HG03460 (cell line): Measurements from ENCODE around the gene ANKRD16.
"Not testable (repeated sequence)": the region's sequence is repeated elsewhere in the genome, so short reads cannot be mapped to it uniquely, and the experiment has no call there.

ENCODE experiments used
- ATAC-seq: cut with Tn5 transposase; IDR thresholded peaks from one replicate; pipeline ENCODE4 v1.9.1; 2021; ENCODE audit not compliant: unreplicated experiment

The ANKRD16 gene

DNA sequence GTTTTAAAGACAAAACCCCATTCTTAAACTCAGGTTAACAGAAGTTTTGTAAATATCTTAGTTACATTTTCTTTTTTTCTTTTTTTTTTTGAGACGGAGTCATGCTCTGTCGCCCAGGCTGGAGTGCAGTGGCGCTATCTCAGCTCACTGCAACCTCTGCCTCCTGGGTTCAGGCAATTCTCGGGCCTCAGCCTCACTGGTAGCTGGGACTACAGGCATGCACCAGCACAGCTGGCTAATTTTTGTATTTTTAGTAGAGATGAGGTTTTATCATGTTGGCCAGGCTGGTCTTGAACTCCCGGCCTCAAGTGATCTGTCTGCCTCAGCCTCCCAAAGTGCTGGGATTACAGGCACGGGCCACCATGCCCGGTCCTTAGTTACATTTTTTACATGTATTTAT is 12.7 kb downstream of the ANKRD16 start:
- ATAC-seq: not testable (repeated sequence)

DNA sequence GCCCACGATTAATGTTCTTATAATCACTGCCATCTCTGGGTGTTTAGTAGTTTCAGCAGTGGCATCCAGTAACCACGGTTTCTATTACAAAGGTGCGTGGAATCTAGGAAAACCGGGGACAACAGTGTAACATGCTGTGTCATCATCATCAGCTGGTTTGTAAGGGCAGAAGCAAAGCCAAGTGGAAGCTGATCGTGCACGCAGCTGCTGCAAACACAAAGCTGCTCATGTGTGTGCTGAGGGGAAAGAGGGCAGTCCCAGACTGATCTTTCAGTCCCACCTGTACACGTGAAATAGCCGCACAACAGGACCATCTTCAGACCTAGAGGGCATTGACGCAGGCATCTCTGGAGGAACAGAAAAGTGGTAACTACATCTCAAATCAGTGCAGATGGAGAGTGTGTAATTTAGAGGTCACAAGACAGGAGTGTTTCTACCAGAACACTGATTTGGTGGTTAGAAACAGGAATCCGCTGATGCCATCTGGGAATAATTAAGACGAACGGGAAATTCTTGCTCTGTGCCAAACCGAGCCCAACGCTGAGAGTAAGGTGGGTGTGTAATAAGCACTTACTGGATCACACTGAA is 13.4 kb downstream of the ANKRD16 start:
- no peak for ATAC-seq

DNA sequence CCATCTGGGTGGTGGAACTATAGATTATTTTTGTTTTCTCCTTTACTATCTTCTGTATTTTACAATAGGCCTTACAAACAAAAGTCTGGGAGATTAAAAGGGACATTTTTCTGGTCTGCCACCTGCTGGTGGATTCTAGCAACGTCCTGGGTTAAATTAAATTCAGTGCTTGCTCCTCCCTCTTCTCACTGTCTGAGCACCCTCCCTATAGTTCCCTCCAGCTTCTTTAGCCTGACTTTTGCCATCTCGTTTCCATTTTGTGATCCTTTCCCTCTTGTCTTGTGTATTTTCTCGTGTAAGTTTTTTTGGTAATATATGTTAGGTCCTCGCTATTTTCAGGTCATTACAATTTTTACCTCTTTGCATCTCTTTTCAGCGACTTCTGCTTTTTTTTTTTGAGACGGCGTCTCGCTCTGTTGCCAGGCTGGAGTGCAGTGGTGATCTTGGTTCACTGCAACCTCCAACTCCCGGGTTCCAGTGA is 16.1 kb downstream of the ANKRD16 start:
- peak; percentile 79 for ATAC-seq

- no peak for ATAC-seq
These were observed 18.1 kb downstream of the ANKRD16 start for GRCh38 chr10:5871596-5871995.

DNA sequence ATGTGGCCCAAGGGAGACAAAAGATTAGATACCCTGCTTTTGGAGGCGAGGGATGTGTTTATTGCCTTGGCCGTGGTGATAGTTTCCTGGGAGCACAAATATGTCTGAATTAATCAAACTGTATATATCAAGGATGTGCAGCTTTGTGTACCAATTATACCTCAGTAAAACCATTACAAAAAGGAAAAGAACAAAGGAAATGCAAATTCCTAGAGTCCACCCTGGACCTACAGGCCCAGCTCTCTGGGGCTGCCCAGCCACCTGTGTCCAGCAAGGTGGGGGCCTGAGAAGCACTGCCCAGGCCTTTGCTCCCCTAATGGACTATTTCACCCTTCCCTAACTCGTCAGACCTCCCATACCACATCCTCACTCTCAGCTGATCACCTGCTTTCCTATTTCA is 20.5 kb downstream of the ANKRD16 start:
- no peak for ATAC-seq

- ATAC-seq: not testable (repeated sequence)
These were observed 21.3 kb downstream of the ANKRD16 start for GRCh38 chr10:5868383-5868782.

DNA sequence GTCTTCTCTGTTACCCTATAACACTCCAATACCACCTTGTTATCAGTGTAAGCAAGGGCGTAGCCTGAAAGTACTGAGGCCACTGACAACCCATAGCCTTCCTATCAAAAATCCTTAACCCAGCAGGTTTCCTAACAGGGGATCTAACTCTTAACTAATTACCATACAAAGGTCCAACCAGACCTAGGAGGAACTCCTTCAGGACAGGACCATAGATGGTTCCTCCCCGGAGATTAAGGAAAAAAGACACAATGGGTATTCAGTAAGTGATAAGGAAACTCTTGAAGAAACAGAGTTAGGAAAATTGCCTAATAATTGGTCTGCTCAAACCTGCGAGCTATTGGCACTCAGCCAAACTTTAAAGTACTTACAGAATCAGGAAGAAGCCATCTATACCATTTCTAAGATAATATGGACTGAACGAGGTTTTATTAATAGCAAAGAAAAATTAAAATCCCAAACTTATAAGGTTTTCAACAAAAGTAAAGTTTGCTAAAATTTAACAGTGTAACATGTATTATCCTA is 22.5 kb downstream of the ANKRD16 start:
- ATAC-seq: not testable (repeated sequence)

DNA sequence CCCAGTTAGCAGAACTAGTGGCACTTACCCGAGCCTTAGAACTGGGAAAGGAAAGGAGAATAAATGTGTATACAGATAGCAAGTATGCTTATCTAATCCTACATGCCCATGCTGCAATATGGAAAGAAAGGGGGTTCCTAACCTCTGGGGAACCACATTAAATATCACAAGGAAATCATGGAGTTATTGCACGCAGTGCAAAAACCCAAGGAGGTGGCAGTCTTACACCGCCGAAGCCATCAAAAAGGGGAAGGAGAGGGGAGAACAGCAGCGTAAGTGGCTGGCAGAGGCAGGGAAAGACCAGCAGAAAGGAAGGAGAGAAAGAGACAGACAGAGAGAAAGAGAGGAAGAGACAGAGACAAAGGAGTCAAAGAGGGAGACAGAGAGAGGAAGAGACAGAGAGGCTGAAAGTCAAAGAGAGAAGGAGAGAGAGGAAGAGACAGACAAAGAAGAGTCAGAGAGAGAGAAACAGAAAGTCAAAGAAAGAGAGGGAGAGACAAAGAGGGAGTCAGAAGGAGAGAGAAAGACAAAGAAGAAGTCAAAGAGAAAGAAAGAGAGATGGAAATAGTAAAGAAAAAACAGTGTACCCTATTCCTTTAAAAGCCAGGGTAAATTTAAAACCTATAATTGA is 23.1 kb downstream of the ANKRD16 start:
- not testable (repeated sequence) for ATAC-seq

- ATAC-seq: not testable (repeated sequence)
These were observed 26.6 kb downstream of the ANKRD16 start for GRCh38 chr10:5862981-5863685.

DNA sequence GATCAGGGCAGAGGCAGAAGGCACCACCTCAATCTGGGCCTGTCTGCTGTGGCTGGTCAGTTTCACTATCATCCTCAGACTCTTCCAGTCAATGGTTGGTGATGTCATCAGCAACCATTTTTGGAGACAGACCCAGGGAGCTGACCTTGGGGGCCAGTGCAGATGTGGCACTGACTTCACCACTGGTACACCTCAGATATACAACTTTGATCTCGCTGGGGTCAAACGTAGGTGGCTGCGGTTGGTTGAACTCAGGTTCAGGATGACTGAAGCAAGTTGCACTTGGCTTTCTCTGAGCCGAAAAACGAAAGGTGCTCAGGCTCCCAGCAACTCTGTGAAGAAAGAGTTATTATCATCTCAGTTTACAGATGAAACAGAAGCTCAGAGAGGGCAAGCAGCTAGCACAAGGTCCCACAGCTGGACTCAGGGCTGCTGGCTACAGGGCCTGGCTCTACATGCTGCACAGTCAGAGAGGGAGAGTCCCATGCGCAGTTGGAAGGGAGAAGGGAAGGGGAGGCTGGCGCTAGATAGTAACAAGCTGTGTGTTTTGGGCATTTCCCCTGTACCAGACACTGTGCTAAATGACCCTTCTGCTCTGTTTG is 27.2 kb downstream of the ANKRD16 start:
- peak; percentile 94 for ATAC-seq

- ATAC-seq: no peak
These were observed 29.6 kb downstream of the ANKRD16 start for GRCh38 chr10:5860066-5860465.

DNA sequence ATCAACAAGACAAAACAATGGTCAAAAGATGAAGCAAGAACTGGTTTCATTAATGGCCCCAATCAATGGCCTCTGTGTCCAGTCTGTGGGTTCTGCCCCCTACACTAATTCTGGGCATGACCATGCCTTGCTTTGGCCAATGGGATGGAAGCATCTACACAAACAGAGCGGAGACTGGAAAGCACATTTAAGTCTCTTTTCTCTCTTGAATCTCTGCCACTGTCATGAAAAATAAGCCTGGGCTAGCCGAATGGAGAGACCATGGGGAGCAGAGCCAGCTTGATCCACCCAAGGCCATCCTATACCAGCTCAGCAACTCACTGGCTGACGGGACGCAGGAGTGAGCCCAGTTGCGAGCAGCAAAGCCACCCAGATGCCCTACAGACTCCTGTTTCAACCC is 30.9 kb downstream of the ANKRD16 start:
- no peak for ATAC-seq

DNA sequence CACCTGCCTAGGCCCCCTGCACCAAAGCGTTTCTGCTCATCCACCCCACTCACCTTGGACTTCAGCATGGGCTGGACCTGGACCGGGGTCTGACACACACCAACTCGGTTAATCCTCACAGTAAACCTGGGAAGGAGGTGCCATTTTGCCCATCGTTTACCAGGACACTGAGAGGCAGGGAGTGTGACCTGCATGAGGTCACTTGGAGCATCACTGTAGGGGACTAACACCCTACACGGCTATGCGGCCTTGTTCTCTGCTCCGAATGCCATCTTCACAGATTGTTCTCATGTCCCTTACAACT is 33.0 kb downstream of the ANKRD16 start:
- ATAC-seq: no peak

GRCh38 chr10:5855979-5856700 is 33.6 kb downstream of the ANKRD16 start:
- ATAC-seq: no peak

DNA sequence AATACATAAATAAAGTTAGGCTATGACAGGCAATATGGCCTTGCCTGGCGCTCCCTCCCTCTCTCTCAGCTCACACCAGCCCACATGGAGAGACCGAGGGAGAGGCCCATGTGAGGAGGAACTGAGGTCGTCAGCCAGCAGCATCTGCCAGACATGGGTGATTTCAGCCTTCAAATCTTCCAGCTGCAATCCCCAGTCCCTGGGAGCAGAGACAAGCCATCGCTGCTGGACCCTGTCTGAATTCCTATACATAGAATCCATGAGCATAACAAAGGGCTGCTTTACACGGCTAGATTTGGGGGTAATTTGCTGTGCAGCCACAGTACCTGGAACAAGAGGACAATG is 35.6 kb downstream of the ANKRD16 start:
- ATAC-seq: no peak

DNA sequence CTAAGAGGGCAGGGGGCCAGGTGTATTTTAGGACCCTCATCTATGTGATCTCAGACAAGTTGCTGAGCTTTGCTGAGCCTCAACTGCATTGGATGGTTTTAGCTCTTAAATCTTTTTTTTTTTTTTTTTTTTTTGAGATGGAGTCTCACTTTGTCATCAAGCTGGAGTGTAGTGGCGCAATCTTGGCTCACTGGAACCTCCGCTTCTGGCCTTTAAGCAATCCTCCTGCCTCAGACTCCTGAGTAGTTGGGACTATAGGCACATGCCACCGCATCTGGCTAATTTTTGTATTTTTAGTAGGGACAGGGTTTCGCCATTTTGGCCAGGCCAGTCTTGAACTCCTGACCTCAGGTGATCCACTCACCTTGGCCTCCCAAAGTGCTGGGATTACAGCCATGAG is 43.0 kb downstream of the ANKRD16 start:
- not testable (repeated sequence) for ATAC-seq

DNA sequence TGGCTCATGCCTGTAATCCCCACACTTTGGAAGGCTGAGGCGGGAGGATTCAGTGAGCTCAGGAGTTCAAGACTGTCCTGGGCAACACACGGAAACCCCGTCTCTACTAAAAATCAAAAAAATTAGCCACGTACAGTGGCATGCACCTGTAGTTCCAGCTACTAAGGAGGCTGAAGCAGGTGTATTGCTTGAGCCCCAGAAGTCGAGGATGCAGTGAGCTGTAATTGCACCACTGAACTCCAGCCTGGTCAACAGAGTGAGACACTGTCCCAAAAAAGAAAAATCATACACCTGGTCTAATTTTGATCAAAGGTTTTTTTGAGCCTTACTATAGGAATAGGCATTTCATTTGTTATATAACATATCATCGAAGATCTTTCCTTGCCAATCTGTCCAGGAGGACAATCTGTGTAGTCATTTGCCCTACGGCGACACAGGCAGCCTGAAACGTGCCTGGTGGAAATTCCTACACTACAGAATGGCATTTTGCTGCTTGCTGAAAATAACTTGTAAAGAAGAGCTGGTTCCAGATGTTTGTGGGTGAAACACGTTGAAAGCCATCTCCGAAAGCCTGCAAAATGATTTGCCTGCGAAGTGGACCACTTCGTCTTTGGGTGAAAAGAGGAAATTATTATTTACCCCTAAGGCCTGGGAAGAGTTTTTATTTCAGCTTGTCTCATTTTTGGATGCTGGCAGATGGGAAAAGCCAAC is 45.2 kb downstream of the ANKRD16 start:
- ATAC-seq: no peak

- ATAC-seq: no peak
These were observed 45.9 kb downstream of the ANKRD16 start for GRCh38 chr10:5843686-5844344.

GRCh38 chr10:5841965-5842364 is 47.7 kb downstream of the ANKRD16 start:
- ATAC-seq: no peak
